ENCODE results near the gene FAM240A. TPM values are rescaled to one million over a fixed set of nuclear protein-coding genes. Genes with fewer than 3 reads are reported as not detected.

The FAM240A gene
- total RNA-seq (under 1 TPM in 1 of 7 donors, not detected in 6; 0.17 TPM), polyA plus RNA-seq (not detected)
- long read RNA-seq, donor 1: 0 reads
- long read RNA-seq, donor 2: 0 reads
- long read RNA-seq, donor 3: 0 reads

DNA sequence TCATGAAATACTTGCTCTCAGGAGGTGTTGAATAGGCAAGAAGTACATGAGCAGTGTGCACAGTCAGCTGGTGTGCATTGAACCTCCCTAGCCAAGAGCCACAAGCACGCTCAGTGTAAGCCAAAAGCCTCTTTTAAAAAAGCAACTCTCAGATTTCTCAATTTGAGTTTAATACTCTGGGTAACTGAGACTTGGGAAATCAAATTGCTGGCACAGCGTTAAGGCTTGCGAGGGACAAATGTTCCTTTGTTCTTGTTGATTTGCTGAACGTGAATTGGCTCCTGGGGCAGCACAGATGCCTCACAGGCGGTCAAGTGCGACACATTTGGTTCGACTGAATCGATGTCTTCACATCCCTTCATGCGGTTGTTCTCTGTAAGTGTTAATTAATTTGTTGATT lies at the start of gene FAM240A:
FAM240A (plus strand) TSS at position 202 of the 400 bp plus-strand sequence; CDS start at position 361, 159 bp downstream.
- Histone ChIP-seq H3K4me3 (no peak within 1 kb of the TSS), H3K27ac (no peak within 1 kb of the TSS), H3K27me3 (no peaks in the 10 kb centered on the region), H3K36me3 (no peaks in the 10 kb centered on the region), H3K4me1 (ENCODE audit: insufficient read depth) (no peaks in the 10 kb centered on the region), H3K9me3 (no peaks in the 10 kb centered on the region)
- WGBS, 3 donors: 69 to 77% (median 77%) methylated on average over 9 of the region's 9 CpGs
- intact Hi-C loops (cut with DNase I): no loop called here
- DNase-seq: no peak
- TF ChIP-seq, protein P1, sequence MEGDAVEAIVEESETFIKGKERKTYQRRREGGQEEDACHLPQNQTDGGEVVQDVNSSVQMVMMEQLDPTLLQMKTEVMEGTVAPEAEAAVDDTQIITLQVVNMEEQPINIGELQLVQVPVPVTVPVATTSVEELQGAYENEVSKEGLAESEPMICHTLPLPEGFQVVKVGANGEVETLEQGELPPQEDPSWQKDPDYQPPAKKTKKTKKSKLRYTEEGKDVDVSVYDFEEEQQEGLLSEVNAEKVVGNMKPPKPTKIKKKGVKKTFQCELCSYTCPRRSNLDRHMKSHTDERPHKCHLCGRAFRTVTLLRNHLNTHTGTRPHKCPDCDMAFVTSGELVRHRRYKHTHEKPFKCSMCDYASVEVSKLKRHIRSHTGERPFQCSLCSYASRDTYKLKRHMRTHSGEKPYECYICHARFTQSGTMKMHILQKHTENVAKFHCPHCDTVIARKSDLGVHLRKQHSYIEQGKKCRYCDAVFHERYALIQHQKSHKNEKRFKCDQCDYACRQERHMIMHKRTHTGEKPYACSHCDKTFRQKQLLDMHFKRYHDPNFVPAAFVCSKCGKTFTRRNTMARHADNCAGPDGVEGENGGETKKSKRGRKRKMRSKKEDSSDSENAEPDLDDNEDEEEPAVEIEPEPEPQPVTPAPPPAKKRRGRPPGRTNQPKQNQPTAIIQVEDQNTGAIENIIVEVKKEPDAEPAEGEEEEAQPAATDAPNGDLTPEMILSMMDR (IDR thresholded peaks at IDR 0.05): no peak
- TF ChIP-seq POLR2A (IDR thresholded peaks at IDR 0.05): no peak
- TF ChIP-seq EP300 (IDR thresholded peaks at IDR 0.05): no peak

DNA sequence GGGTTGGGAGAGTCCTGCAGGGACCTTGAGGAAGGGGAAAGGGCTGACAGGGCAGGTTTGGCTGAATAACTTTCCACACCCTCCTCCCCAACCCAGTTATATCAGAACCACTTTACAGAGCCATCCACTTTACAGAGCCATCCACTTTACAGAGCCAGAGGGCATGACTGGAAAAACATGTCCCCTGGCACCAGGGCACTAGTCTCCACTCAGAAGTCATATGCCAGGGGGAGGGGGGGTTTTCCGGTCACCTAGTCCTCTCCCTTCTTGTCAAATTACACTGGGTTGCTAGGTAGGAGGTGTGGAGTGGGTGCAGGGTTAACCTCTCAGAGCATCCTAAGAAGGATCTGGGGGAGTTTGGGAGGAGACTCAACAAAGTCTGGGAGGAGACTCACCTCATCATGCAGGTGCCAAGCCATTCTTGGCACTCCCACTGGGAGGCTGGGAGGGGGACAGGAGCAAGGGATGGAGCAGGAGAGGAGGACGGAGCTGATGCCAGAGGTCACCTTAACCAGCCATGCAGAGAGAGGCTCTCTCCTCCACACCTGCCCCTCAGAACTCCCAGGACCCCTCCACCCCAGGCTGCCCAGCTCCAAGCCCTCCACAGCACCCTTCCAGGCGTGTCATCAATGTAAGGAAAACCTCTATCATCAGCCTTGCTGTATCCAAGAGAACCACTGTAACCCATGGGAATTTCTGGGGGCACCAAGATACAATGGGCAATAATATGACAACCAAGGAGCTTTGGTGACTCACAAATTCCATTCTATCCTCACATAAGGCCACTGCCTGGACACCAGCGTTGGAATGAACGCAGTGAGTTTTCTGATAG lies 47.9 kb upstream of the FAM240A start:
- H3K9me3 ChIP-seq: no peaks in the 10 kb centered on the region
- DNase-seq: no peak
- WGBS, 3 donors: 90 to 91% (median 90%) methylated on average over 5 of the region's 5 CpGs
- intact Hi-C loops (cut with DNase I): no loop called here
- H3K4me1 ChIP-seq (ENCODE audit: insufficient read depth): no peaks in the 10 kb centered on the region
- H3K27ac ChIP-seq: no peak overlapping the region
- no peak overlapping the region for H3K4me3 ChIP-seq
- H3K36me3 ChIP-seq: no peaks in the 10 kb centered on the region
- TF ChIP-seq POLR2A (IDR thresholded peaks at IDR 0.05) (no peak), EP300 (IDR thresholded peaks at IDR 0.05) (no peak)
- TF ChIP-seq, protein P1 (IDR thresholded peaks at IDR 0.05): no peak
- H3K27me3 ChIP-seq: no peaks in the 10 kb centered on the region

DNA sequence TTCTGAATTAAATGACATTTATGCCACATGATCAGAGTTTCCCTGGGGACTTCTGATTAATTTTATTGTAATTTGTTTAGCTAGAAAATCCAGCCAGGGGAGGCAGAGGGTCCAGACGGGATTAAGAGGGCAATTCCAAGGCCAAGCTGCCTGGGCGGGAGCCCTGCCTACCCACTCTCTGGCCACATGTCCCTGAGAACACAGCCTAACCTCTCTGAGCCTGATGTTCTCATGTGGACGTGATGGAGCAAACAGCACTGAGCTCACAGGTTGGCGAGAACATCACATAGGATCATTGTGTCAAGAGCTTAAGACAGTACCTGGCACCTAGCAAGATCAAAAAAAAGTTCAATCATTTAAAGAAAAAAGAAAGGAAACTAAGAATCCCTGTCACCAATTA lies 47.2 kb upstream of the FAM240A start:
- H3K27me3 ChIP-seq: no peaks in the 10 kb centered on the region
- DNase-seq: no peak
- WGBS, 3 donors: 54 to 73% (median 70%) methylated on average over 4 of the region's 4 CpGs
- no peaks in the 10 kb centered on the region for H3K9me3 ChIP-seq
- H3K27ac ChIP-seq: peak overlapping the region; percentile 54 to 84
- H3K36me3 ChIP-seq: no peaks in the 10 kb centered on the region
- no peaks in the 10 kb centered on the region for H3K4me1 ChIP-seq (ENCODE audit: insufficient read depth)
- peak overlapping the region; percentile 59 for H3K4me3 ChIP-seq
- intact Hi-C loops (cut with DNase I): no loop called here
- no peak for TF ChIP-seq POLR2A (IDR thresholded peaks at IDR 0.05)
- TF ChIP-seq, protein P1 (IDR thresholded peaks at IDR 0.05): no peak
- no peak for TF ChIP-seq EP300 (IDR thresholded peaks at IDR 0.05)

DNA sequence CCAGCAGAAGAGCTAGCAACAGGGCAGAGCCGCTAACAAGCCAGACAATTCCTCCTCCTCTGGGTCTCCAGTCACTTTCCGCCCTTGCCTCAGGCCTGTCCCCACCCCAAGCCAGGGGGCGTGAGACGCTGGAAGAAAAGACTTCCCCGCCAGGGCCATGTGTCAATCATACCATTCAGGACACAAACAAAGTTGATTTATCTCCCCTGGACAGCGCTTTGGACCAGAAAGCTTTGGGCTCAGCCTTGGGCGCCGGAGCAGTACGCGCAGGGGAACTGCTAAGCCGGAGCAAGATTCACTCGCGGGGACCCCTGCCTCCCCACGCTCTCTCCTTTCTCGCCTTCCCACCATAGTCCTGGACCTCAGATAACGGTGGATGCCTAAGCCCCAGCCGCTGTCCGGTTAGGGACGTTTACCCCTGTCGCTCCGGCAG lies 46.7 kb upstream of the FAM240A start:
- Histone ChIP-seq H3K36me3 (no peaks in the 10 kb centered on the region), H3K4me1 (ENCODE audit: insufficient read depth) (no peaks in the 10 kb centered on the region), H3K27ac (peak overlapping the region; percentile 54 to 84), H3K9me3 (no peaks in the 10 kb centered on the region), H3K27me3 (no peaks in the 10 kb centered on the region), H3K4me3 (peak overlapping the region; percentile 59)
- intact Hi-C loops (cut with DNase I): no loop called here
- DNase-seq: peak in 4 of 5 donors; percentile 32 to 52 (median 40)
- WGBS, 3 donors: 2 to 3% (median 3%) methylated on average over 15 to 21 of the region's 21 CpGs
- TF ChIP-seq EP300 (IDR thresholded peaks at IDR 0.05): no peak
- TF ChIP-seq POLR2A (IDR thresholded peaks at IDR 0.05): no peak
- TF ChIP-seq, protein P1 (IDR thresholded peaks at IDR 0.05): no peak

Data from ovary (tissue), 10 donors.